GM21423 (cell line): ENCODE results near the gene SLFN11.
"Not testable (repeated sequence)": the region's sequence is repeated elsewhere in the genome, so short reads cannot be mapped to it uniquely, and the experiment has no call there.

Experiments
- ATAC-seq: cut with Tn5 transposase; IDR thresholded peaks from one replicate; pipeline ENCODE4 v1.9.1; 2021; ENCODE audit warnings: mild to moderate bottlenecking, moderate library complexity; ENCODE audit not compliant: unreplicated experiment

Gene SLFN11

DNA sequence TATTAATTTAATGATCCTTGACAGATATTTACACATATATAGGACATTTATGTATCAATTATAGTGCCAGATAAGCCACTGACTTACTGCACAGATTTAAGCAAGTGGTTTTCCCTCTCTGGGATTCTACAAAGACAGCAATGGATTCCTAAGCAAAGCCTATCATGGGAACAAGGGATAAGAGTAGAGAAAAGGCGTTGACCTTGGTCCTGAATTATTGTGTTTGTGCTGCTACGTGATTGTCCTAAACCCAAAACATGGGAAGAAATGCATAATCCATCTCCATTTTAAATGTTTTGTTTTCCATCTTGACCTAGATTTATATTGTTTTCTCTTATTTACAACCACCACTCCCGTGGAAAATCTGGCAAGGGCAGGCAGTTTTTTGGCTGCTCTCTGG, 14.0 kb downstream of the SLFN11 start:
- no peak for ATAC-seq

DNA sequence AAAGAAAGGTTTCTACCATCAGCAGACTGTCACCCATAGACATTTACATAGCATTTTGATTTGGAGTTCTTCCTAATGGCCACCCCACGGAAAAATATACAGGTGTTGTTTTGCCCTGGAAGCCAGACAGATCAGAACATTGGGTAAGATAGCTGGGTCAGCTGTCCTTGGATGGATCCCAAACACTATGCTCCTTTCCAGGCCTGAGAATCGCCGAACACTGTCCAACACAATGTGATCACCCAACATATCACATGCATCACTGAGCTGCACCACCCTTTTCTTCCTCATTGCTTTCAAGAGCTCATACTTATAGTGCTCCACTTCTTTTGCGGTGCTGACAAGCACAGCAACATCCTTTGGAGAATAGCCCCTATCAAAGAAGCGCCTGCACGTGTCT, 21.1 kb downstream of the SLFN11 start:
- no peak for ATAC-seq

DNA sequence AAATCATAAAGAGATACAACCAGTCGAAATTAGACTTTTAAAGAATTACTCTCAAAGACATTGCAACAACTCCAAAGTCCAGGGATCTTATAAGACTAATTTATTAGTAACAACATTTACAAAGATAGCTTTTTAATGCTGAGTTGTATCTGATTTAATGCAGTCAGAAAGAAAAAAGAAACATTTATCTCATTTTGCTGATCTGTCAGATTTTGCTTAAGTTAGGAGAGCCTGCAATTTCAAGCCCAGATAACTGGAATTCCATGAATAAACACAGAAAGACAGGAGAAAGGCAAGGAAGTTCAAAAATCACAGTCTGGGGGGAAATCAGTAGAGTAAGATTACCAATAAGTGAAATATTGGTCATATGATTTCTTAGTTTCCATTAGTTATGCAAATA, 22.9 kb downstream of the SLFN11 start:
- no peak for ATAC-seq

DNA sequence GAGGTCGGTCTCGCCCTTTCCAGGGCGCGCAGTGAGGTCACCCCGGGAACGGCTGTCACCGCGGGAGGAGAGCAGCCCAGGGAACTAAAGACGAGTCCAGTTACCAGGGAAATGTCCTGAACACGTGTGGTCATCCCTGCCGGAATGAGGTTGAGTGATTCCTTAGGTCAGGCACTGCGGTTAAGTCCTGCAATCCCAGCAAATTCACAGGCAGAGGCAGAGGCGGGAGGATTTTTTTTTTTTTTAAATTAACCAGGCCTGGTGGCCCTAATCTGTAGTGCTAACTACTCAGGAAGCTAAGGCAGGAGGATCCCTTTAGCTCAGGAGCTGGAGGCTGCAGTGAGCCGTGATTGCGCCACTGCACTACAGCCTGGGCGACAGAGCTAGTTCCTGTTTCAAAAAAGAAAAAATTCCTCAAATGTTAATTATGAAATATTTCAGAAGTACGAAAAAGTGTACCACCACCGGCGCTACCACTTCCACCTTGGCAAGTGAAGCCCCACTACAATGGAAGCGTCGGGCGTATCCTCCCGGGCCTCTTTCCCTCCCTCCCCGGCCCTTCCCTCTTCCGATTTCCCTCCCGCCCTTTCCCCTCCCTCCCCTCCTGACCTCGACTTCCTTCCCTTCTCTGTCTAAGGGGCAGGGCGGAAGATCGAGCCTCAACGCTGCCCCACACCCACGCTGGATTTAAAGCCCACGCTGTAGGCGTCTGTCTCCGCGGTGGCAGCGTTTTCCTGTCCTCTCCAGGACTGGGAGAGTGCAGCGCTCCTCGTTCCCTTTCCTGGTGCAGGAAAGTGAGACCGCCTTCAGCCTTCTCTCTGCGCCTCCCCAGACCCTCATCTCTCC, 27.3 kb downstream of the SLFN11 start:
- no peak for ATAC-seq

DNA sequence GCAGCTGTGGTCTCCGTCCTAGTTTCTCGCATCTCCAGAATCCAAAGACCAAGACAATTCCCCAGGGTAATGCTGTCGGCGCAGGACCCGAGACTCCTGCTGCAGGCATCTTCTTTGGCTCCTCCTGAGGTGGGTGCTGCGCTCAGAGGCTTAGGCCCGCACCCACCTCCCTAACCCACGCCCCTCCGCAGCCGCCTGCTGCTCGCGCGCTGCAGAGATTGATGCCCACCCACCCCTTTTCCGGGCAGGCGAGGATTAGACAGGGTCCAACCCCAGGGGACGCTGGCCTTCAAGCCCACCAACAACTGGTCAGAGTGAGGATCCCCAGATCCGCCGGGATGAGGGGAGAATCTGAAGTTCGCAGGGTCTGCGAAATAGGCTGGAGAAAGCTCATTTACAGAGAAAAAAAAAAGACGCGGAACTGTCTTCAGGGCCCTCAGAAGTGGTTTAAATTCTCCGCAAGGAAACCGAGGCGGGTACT, 27.9 kb downstream of the SLFN11 start:
- ATAC-seq = no peak

DNA sequence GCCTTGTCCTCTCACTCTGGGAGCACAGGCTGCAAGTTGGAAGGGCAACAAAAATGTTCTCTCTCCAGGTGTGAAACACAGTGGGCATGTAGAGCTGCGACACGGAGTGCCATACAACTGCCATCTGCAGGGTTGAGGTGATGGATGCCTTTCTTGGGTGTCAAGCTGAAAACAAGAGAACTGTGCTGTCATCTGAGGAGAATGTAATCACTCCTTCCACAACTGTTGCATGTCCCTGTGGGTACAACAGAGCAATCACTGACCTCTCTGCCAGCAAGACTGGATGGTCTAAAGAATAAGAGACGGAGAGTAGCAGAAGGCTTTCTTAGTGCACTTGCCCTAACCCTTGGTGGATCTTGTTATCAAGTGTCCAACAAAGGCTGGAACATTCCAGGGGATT, 29.2 kb downstream of the SLFN11 start:
- no peak for ATAC-seq

DNA sequence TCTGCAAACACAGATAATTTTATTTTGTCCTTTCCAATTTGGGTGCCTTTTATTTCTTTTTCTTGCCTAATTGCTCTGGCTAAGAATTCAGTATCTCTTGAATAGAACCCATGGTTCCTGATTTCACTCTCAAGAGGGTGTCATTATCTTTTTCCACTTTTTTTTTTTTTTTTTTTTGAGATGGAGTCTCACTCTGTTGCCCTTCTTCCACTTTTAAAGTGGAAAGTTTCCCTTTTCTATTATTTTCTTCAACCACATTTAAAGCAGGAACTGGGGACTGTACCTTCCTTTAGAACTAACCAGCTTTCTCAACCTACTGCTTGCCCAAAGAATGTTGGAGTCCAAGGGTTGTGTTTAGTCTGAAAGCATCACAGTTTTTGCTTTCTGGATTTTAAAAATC, 31.1 kb downstream of the SLFN11 start:
- no peak for ATAC-seq

DNA sequence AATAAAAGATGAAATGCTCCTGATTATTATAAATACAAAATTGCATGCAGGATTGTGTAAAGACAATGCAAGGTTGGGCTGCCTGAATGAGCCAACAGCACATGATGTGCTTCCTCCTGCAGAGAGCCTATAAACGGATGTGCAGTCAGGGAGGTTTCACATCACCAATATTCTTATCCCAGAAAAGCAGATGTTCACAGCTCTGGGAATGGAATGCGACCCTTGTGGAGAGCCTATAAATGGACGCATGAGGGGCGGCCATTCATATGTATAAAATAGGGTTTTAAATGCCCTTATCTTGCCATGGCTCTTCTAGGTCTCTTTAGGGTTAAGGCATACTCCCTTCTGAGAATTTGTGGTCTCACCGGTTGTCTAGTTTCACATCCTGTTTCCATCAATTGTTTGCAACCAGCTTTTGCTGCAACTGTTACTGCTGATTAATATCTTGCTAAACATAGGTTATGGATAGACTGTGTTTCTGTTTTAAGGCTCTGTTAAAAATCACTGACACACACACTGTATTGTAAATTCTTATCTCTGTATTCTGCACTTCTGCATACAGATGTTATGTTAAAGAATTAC, 31.9 kb downstream of the SLFN11 start:
- no peak for ATAC-seq

DNA sequence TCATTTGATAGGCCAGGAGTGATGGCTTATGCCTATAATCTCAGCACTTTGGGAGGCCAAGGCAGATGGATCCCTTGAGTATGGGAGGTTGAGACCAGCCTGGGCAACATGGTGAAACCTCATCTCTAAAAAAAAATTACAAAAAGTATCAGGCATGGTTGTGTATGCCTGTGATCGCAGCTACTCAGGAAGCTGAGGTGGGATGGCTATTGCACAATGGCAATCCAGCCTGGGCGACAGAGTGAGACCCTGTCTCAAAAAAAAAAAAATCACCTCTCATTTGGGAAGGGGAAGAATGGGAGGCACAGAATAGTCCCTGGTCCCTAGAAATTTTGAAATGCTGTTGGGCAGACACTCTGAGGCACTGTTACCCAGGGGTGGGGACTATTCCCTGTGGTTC, 35.2 kb downstream of the SLFN11 start:
- ATAC-seq = no peak

DNA sequence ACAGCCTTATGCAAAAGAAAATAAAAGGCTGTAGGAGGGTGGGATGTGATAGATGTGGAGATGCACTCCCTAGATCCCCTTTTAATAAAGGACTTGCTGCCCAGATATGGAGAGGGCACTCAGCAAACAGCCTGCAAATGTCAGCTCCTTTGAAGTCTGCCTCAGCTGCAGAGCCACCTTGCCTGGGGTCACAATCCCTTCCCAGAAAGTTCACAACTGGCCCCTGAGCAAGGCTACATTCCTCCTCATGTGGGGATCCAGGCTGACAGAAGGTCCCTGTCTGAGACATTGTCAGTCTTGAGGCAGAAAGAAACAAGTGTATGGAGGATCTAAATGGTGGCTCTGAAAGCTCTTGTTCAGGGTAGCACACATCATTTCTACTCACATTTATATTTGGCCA, 36.1 kb downstream of the SLFN11 start:
- ATAC-seq = no peak

DNA sequence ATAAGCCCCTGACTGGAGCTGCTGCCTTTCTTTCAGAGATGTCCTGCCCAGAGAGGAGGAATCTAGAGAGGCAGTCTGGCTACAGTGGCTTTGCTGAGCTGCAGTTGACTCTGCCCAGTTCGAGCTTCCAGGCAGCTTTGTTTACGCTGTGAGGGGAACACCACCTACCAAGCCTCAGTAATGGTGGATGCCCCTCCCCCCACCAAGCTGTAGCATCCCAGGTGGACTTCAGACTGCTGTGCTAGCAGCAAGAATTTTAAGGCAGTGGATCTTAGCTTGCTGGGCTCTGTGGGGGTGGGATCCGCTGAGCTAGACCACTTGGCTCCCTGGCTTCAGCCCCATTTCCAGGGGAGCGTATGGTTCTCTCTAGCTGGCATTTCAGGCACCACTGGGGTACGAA, 39.8 kb downstream of the SLFN11 start:
- ATAC-seq = not testable (repeated sequence)

DNA sequence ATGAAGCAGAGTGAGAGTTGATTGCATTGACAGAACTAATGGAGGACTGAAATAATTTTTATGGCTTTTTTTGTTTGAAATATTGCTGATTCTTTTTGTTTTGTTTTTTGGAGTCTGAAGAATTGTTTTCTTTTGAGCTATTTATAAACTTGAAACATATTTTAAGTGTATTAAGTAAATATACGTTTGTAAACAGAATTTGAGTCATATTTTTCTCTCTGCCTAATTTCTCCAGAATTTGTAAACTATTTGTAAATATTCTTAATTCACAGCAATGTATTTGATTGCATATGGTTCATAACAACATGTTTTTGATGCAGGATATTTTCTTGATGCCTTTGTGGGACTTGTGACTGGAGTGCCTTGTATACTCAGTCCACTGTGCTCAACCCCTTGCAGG, 50.7 kb downstream of the SLFN11 start:
- ATAC-seq = no peak

DNA sequence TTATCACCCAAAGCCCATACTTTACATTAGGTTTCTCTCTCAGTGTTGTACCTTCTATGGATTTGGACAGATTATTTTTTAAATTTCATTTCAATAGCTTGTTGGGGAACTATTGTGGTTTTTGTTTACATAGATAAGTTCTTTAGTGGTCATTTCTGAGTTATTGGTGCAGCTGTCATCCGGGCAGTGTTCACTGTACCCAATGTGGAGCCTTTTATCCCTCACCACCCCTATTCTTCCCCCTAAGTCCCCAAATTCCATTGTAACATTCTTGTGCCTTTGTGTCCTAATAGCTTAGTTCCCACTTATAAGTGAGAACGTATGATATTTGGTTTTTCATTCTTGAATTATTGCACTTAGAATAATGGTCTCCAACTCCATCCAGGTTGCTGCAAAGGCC, 57.5 kb downstream of the SLFN11 start:
- ATAC-seq = no peak

DNA sequence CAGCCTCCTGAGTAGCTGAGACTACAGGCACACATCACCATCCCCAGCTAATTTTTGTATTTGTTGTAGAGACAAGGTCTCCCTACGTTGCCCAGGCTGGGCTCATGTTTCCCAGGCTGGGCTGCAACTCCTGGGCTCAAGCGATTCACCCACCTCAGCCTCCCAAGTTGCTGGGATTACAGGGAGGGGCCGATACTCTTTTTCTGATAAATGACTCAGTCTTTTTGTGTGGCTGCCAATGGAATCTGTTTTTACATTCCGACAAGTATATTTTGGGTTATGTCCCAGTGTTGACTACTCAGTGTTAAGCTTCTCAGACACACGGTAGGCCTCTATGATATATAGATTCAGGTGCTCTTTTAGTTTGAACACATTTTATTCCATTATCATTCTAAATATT, 58.1 kb downstream of the SLFN11 start:
- ATAC-seq = no peak

DNA sequence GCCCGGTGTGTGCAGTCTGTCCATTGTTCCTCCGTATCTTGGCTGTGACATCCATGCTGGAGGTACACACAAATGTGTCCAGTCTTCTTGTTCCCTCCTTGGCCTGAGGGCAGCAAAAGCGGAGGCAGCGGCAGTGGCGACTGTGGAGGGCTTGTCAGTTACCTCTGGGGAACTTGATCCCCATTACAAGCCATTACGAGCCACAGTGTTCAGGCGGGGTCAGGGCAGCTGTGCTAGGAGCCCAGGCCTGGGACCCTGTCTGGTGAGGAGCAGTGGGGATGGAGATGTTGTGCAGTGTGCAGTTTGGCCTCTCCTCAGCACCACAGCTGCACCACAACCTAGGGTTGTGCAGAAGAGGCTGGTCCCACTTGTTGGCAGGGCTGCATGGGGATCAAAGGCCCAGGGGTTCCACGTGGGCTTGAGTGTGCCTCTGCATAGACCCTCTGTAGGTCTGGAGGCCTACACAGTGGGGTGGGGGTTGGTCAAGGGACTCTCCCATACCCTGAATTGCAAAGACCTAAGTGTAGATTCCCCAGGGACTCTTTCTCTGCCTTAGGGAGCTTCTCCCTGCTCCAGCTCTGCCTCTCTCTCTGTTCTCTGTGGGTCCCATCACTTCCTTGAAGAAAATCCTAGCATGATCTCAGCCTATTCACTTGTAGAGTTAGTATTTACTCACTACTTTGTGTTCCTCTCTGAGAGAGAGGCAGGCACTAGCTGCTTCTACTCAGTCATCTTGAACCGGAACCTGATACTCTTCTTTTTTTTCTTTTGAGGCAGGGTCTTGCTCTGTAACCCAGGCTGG, 58.8 kb downstream of the SLFN11 start:
- ATAC-seq = no peak

DNA sequence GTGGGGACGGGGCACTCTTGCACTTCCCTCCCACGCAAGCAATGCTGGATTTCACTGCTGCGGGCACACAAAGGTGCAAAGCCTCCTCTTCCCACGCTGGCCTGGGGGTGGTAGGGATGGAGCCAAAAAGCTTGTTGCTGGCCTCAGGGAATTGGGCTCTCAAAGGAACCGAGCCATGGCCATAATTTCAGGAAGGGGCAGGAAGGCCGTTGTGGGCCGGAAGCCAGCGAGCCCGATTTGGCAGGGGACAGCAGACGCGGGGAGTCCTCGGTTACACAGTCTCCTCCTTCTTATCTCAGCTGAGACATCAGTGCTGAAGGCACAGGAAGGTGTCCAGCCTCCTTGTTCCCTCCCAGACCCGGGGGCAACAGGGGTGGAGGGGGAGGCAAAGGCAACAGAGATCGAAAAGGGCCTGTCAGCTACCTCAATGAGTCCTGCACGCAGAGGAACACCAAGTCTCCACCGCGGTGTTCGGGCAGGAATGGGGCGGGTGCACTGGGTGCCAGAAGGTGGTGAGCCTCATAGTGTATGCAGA, 59.5 kb downstream of the SLFN11 start:
- ATAC-seq = no peak

DNA sequence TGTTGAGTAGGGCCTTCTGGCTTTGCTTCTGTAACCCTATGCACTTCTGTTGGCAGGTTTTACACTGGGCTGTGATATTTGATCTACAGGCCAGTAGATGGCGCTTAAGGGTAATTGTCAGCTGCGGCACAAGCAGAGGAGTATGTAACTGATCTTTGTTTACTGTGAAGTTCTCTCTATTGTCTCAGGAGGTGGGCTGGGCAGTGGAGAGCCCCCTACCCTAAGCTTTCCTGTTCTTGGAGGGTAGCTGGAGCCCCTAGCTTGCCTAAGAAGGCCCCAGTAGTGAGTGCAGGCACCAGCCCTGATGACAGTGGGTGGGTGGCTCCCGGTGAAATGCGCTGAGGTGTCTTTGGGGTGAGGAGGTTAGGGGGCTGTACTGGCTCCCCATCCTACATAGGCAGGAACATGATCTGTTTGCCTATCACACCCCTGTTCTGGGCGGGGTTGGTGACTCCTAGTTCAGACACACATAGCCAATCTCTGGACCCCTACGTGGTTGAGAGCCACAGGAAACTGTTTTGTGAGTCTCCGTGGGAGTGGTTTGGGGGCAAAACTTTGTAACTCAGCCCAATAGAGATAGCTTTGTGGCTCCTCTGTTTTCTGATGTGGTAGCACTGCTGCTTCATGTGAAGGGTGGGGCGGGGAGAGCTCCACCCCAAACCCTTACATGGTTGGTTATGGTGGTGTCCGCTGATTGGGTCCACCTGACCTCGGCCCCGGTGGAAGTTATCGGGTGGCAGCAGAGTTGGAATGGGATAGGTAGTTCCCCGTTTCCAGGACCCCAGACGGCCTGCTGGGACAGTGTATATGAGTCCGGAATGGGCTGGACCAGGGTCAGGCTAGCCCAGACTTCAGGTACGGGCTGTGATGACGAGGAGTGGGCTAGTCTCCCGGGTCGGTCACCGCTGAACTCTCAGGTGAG, 60.4 kb downstream of the SLFN11 start:
- ATAC-seq = peak; percentile 66

DNA sequence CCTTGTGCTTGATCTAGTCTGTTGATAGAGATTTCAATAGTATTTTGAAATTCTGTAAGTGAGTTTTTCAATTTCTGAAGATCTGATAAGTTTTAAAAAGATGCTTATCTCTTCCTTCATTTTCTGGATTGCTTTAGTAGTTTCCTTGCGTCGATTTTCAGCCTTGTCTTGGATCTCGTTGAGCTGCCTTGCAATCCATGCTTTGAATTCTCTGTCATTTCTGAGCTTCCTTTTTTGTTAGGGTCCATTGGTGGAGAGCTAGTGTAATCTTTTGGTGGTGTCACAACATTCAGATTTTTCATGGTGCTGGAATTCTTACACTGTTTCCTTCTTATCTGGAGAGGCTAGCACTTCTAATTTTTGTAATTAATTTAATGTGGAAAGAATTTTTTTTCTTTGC, 61.1 kb downstream of the SLFN11 start:
- no peak for ATAC-seq

DNA sequence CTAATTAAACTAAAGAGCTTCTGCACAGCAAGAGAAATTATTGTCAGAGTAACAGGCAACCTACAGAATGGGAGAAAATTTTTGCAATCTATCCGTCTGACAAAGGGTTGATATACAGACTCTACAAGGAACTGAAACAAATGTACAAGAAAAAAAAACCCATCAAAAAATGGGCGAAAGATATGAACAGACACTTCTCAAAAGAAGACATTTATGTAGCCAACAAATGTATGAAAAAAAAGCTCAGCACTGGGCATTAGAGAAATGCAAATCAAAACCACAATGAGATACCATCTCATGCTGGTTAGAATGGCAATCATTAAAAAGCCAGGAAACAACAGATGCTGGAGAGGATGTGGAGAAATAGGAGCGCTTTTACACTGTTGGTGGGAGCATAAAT, 64.1 kb downstream of the SLFN11 start:
- not testable (repeated sequence) for ATAC-seq
